PC-3 (cell line): Measurements from ENCODE around the gene CTNND2.

Experiments
- CTCF ChIP-seq: fragments of 300-600 bp; sonication (generic); conservative IDR thresholded peaks from 2 replicates; pipeline ENCODE4 v1.5.1; 2017; ENCODE audit warnings: antibody characterized with exemption, low read depth, mild to moderate bottlenecking, low read length
- EZH2 ChIP-seq: fragments of 300-600 bp; sonication (generic); IDR thresholded peaks from one replicate; pipeline ENCODE4 v1.6.1; 2017; ENCODE audit warnings: antibody characterized with exemption, mild to moderate bottlenecking, low read length; ENCODE audit not compliant: unreplicated experiment
- EZH2phosphoT487 ChIP-seq: fragments of 300-600 bp; sonication (generic); IDR thresholded peaks from 2 replicates; pipeline ENCODE4 v1.6.1; 2018; ENCODE audit warnings: mild to moderate bottlenecking, antibody characterized with exemption, low read length, borderline replicate concordance

DNA sequence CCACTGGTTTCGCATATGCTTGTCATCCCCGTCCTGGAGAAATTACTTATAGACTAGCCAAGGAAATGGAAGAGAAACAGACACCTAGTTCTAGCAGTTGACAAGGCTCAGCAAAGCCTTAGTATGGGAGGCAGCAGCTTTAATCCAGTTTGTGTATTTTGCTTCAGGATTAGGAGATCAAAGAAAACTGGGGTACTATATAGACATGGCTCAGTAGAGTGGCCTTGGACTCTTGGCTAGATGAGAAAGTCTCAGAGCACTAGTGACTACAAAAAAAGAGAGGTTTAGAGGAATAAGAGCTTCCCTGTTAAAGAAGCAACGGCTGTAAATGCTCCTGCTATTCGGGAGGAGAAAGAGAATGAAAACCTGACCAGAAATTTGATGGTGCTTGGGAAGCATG is 349.1 kb downstream of the CTNND2 start:
- no peak for TF ChIP-seq CTCF
- no peak for TF ChIP-seq EZH2
- no peak for TF ChIP-seq EZH2phosphoT487
